ENCODE measurements around the gene WDR93.
A peak's percentile ranks its signal among the peaks of the same experiment; 100 is the strongest.

Gene WDR93

DNA sequence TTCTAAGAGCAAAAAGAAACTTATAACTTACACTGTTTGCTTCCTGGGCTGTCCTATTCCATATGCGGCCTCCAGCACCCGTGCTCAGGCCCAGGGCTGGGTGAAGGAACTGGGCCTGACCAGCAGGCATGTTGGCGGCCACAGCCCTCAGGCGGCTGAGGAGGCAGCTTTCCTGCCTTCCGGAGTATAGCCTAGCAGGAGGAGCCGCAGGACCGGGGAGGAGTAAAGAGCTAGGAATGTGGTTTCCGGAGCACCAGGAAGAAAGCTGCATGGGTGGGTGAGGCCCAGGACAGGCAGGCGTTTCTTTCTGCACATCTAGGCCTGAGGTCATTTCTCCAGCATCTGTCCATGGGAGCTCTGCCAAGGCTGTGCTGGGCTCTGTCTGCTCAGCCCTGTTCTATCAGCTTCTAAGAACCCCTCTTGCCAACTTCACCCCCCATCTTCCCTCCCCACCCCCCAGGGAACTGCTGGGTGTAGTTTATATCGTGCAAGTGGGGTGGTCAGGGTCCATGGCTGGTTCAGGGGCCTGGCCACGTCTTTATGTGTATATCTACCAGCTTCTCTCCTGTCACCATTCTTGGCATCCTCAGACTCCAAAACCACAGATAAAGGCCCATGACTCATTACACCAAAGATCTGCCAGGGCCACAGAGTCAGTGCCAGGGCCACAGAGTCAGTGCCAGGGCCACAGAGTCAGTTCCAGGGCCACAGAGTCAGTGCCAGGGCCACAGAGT, 27.6 kb upstream of the WDR93 start:
- no peak for DNase-seq (ENCODE audit: low spot score)

DNA sequence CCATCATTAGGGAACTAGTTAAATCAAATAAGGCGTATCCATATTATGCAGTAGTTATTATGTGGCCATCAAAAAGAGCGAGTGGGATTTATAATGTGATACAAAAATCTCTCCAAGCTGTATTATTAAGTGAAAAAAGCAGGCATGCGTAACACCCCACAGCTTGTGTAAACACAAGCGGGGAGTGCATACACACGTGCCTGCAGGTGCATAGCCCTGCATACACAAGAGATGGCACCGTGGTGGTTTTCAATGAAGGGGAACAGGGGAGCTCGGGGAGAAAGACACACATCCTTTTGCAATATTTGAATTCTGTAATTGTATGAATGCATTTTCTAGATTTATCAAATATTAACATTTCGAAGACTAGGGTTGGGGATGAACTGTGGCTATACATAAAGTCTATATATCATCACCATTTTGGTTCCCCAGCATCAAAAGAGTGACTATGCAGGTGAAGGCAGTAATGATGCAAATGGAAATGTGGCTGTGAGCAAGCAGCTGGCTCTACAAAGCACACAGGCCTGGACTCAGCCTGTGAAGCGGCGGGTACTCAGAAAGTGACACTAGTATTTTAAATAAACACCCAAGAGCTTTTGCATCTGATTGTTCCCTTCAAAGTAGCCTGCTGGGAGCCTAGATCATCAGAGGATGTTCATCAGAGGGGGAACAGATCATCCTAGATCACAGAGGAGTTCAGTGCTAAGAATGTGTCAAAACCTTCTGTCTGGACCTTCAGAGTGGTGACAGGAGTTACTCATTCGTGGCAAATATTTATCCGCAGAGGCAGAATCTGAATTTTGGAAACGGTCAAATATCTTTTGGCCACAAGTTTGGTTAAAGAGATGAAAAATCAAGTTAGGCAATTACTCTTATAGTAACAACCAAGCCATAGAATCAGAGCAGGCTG, 25.9 kb upstream of the WDR93 start:
- no peak for DNase-seq (ENCODE audit: low spot score)

DNA sequence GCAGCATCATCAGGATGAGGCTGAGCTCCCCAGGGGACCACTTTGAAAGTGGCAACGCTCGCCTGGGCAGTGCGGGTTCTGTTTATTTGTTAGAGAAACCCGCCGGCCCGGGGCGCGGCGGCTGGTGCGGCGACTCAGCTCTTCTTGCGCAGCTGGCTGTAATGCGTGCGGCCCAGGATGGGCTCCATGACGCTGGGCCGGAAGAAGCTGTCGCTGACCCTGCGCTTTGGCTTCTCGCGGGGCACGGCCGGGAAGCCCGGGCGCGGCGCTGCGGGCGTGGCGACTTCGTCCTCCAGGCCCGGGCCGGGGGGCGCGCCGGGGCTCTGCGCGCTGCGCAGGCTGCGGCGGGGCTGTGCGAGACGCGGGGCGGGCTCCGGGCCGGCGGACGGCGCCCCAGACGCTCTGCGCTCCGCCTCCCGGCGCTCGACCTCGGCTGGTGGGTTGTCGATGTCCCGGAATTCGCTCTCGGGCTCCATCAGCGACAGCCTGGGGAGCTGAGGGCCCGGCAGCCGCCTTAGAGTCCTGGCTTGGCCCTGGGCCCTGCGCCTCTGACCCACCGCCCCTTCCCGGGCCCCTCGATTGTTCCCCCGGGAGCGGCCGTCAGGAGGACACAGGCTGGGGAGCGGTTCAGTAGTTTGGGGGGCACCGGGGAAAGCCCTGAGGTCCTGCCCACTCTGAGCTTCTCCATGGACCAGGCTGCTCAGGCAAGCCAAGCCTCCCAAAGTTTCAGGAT, 25.0 kb upstream of the WDR93 start:
- DNase-seq (ENCODE audit: low spot score), result no peak

DNA sequence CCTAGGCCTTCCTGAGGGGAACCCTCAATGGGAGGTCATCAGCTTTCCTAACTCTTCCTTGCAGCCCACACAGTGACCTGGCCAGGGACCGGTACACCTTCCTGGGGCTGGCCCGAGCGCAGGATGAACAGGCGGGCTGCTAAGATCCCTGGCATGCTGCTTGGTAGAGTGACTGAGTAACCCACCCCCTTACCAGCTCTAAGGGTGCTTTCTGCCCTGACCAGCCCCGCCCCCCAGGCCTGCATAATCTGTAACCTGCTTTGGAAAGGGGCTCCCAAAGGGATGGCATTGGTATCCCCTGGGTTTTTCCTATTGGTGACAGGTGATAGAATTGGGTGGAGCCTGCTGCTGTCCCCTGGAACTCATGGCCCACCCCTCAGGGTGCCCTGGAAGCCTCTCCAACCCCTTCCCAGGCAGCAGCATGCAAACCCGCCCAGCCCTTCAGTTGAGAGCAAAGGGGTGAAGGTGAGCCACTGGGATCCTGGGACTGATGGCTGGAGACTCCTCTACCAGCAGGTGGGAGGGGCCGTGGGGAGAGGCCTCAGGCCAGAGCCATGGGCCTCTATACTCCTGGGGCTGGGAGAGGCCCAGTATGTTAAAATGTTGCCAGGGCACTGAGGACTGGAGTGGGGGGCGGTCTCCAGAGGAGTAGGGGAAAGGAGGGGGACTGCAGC, 24.3 kb upstream of the WDR93 start:
- no peak for DNase-seq (ENCODE audit: low spot score)

DNA sequence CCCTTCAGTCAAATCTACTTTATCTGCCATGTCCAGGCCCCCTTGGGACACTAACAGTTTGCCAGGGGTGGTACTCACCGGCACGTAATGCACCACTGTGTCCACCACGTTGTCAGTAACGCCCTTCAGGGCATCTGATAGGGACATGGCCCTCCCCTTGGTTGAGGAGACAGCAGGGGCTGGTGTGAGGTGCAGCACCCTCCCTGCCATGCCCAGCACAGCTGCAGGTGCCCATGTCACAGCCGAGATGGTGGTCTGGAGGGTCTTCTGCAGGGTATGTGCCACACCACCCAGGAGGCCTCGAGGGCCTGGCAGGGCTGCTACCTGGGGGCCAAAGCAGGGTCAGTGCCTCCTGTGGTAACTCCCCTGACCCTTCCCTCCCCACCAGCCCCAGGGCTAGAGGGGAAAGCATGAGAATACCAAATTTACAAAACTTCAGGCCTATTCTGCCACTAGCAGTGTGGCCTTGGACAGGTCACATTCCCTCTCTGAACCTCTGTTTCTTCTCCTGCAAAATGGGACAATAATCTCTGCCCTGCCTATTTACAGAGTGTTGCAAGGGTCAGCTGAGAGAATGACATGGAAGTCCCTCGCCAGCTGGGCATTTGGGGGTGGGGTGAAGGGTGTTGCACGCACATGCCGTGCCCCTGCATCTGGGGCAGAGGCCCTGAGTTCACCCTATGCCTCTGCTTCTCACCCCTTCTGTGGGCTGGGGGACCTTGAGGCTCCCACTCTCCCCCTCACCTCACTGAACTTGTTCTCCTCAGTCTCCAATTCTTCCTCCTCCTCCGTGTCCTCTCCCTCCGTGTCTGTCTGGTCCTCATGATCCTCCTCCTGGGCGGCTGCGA, 23.5 kb upstream of the WDR93 start:
- no peak for DNase-seq (ENCODE audit: low spot score)

GRCh38 chr15:89667706-89667960, 23.0 kb upstream of the WDR93 start:
- no peak for DNase-seq (ENCODE audit: low spot score)

DNA sequence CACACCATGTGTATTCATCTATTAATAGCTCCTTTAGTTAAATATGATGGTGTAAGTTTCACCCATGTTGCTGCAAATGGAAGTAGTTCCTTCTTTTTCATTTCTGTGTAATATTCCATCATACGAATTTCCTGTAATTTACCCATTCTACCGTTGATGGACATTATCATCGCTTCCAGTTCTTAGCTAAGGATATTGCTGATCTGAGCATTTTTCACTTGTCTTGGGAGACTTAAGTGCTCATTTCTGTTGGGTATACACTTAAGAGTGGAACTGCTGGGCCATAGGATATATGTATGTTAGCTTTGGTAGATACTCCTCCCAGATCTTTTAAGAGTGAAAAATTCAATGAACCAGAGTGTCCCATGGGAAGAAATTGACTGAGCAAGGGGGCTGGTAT, 22.4 kb upstream of the WDR93 start:
- DNase-seq (ENCODE audit: low spot score), result no peak

DNA sequence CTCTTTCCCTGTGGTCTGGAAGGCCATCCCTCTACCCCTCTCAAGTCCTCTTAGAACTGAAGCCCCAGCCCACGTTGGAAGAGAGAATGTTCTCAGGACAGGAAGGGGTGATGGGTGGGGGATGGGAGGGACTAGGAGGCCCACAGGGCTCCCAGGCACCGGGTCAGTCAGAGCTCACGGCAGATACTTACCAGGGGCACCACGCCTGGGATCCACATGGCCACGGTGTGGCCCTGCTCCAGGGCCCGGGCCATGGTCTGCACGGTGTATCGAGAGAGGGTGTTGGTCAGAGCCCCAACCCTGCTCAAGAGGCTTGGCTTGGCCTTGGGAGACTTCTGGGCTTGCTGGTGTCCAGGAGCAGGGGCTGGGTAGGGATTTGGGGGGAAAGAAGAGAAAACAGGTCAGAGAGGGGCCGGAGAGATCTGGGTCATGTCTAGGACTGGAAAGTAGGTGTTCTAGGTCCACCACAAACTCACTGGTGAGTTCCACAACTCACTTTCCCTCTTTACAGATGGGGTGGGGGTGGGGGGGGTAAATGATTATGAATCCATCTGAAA, 21.2 kb upstream of the WDR93 start:
- no peak for DNase-seq (ENCODE audit: low spot score)

DNA sequence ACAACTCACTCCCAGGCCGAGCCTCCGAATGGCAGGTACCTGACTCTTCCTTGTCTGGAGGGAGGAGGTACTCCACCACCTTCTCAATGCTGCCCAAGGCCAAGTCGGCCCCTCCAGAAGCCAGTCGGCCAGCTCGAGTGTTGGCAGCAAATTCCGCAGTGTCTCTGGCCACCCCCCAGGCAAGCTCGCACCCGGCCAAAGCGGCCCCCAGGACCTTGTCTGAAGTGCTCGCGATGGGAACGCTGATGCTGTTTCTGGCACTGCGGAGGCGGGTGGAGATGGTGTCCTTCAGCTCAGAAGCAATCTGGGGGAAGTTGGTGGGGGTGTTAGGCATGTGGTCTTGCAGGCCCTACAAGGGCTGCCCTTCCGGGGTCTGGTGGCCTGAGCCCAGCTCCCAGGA, 20.7 kb upstream of the WDR93 start:
- DNase-seq (ENCODE audit: low spot score), result no peak

- no peak for DNase-seq (ENCODE audit: low spot score)
These were observed 19.5 kb upstream of the WDR93 start for GRCh38 chr15:89670971-89671560.

DNA sequence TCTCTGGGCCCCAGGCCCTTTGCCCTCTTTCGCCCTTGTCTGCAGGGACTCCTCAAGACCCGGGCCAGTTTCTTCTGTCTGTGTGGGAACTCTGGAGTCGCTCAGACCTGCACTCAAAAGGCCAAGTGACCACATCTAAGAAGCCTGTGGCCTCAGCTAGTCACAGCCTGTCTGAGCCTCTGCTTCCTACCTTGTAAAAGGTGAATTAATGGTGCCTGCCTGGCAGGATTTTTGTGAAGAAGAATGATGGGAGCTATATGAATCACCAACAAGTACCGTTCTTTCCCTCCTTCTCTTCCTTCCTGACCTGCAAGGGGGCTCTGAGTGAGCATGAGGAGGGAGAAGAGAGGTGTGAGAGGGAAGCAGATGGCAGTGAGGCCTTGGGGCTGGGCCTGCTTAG, 18.9 kb upstream of the WDR93 start:
- DNase-seq (ENCODE audit: low spot score), result no peak

- no peak for DNase-seq (ENCODE audit: low spot score)
These were observed 18.1 kb upstream of the WDR93 start for GRCh38 chr15:89672221-89673164.

- peak; percentile 36 for DNase-seq (ENCODE audit: low spot score)
These were observed 17.5 kb upstream of the WDR93 start for GRCh38 chr15:89673165-89673512.

- no peak for DNase-seq (ENCODE audit: low spot score)
These were observed 16.1 kb upstream of the WDR93 start for GRCh38 chr15:89674526-89674925.

- DNase-seq (ENCODE audit: low spot score), result no peak
These were observed 15.0 kb upstream of the WDR93 start for GRCh38 chr15:89675606-89676005.

GRCh38 chr15:89677381-89677780, 13.2 kb upstream of the WDR93 start:
- DNase-seq (ENCODE audit: low spot score), result no peak

DNA sequence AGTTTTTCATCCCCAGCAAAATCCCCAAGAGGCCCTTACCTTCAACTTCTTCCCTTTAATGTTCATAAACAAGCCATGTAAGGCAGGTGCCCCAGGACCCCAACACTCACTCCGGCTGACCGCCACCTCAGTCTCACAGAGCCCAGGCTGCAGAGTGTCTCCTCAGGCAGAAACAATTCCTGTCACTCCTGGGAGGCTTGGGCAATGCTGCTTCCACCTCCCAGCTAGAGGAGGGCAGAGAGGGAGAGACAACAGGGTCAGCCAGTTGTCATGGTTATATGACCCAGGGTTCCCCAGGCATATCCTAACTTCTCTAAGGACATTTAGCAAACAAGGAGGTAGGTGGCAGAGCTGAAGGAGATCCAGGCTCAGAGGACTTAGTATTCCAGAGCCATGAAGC, 11.4 kb upstream of the WDR93 start, which contains the start of gene PLIN1:
TSS of gene PLIN1 (minus strand) at position 156 of the 400 bp plus-strand sequence. CDS start 1,878 bp downstream, outside the sequence.
- no peak for DNase-seq (ENCODE audit: low spot score)

DNA sequence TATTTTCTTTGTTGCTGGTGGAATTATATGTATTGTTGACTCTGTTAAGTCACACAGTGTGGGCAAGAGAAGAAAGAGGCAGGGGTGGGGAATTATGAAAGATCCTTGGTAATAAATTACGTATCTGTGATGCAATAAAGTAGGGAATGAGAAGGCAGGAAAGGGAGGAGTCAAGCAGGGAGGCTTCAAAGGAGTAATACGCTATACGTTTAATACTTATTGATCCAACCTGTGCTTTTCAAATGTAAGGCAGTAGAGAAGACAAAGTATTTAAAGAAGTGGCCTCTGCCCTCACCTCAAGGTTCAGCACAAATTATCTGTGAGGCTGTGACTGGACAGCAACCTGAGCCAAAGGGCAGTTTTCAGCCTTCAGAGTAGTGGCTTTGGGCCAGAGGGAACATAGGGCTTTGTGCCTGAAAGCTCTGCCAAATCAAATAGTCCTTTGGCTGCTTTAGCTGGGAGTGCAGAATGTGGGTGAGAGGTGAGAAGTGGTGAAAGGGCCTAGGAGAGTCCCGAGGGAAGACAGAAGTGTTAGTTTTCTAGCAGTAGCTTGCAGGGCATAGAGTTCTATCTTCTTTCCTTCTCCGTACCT, 10.2 kb upstream of the WDR93 start:
- peak; percentile 33 for DNase-seq (ENCODE audit: low spot score)

DNA sequence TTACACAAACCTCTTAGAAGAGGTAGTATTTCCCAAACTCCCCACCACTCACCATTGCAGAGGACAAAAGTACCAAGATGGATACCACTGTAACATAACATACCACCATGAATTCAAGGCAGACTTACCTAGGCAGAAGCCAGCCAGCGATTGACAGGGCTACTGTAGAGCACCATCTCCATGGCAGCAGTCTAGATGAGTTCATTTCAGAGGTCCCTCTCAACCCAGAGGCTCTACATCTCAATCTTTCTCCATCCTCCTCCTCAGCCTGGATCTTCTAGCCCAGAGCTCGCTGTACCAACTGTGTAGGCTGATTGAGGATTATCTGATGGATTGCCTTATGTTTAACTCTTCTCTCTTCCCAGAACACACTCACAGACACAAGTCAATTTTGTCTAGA, 9.5 kb upstream of the WDR93 start:
- no peak for DNase-seq (ENCODE audit: low spot score)

All from cerebellar cortex (tissue), 1 donor.